WTC11 (cell line): ENCODE results near the gene LRRTM1.

Experiments used
- AR ChIP-seq: fragments of 250-450 bp; sonication (Bioruptor Pico); IDR thresholded peaks from 2 replicates; pipeline ENCODE4 v1.9.0; 2021; ENCODE audit warnings: mild to moderate bottlenecking
- ATF1 ChIP-seq: sonication (generic); formaldehyde crosslinking; IDR thresholded peaks from 2 replicates; pipeline ENCODE4 v1.8.1; 2023; ENCODE audit warnings: mild to moderate bottlenecking, moderate library complexity, missing genetic modification reagents
- ATF3 ChIP-seq: sonication (generic); formaldehyde crosslinking; conservative IDR thresholded peaks from 2 replicates; pipeline ENCODE4 v1.8.1; 2022; ENCODE audit warnings: mild to moderate bottlenecking, missing genetic modification reagents
- CREM ChIP-seq: sonication (generic); formaldehyde crosslinking; IDR thresholded peaks from 2 replicates; pipeline ENCODE4 v1.8.1; 2022; ENCODE audit warnings: mild to moderate bottlenecking, missing genetic modification reagents, moderate library complexity
- CTCF ChIP-seq: fragments of 200-600 bp; IDR thresholded peaks from 2 replicates; pipeline ENCODE4 v1.8.0; 2022; ENCODE audit warnings: antibody characterized with exemption
- E2F1 ChIP-seq: sonication (generic); formaldehyde crosslinking; IDR thresholded peaks from 2 replicates; pipeline ENCODE4 v1.8.0; 2022; ENCODE audit warnings: mild to moderate bottlenecking, missing genetic modification reagents
- ELF4 ChIP-seq: sonication (generic); formaldehyde crosslinking; IDR thresholded peaks from 2 replicates; pipeline ENCODE4 v1.8.1; 2022; ENCODE audit warnings: low read depth, mild to moderate bottlenecking, moderate library complexity, missing genetic modification reagents
- GTF2I ChIP-seq: fragments of 250-450 bp; sonication (Bioruptor Pico); conservative IDR thresholded peaks from 2 replicates; pipeline ENCODE4 v1.4.0; 2021; ENCODE audit warnings: mild to moderate bottlenecking
- SMAD3 ChIP-seq: sonication (generic); formaldehyde crosslinking; IDR thresholded peaks from 2 replicates; pipeline ENCODE4 v1.8.0; 2022; ENCODE audit warnings: missing genetic modification reagents, mild to moderate bottlenecking, borderline replicate concordance
- USF2 ChIP-seq: sonication (generic); formaldehyde crosslinking; IDR thresholded peaks from 2 replicates; pipeline ENCODE4 v1.8.1; 2023; ENCODE audit warnings: mild to moderate bottlenecking, missing genetic modification reagents, moderate library complexity
- ZNF263 ChIP-seq: sonication (generic); formaldehyde crosslinking; IDR thresholded peaks from 2 replicates; pipeline ENCODE4 v1.8.1; 2022; ENCODE audit warnings: low read depth, mild to moderate bottlenecking, moderate library complexity, missing genetic modification reagents
- ZNF317 ChIP-seq: sonication (generic); formaldehyde crosslinking; IDR thresholded peaks from 2 replicates; pipeline ENCODE4 v1.8.1; 2023; ENCODE audit warnings: low read depth, mild to moderate bottlenecking, moderate library complexity, missing genetic modification reagents, borderline replicate concordance
- ZSCAN18 ChIP-seq: fragments of 250-450 bp; sonication (Bioruptor Pico); IDR thresholded peaks from 2 replicates; pipeline ENCODE4 v2.1.2; 2022; ENCODE audit warnings: mild to moderate bottlenecking, moderate library complexity

GRCh38 chr2:80256782-80257167, 47.8 kb downstream of the LRRTM1 start:
- TF ChIP-seq ATF3 (CRISPR knock-in tag) (no peak), CTCF (no peak), USF2 (CRISPR knock-in tag) (no peak), GTF2I (no peak), ZSCAN18 (CRISPR knock-in tag) (no peak), AR (CRISPR knock-in tag) (no peak), CREM (CRISPR knock-in tag) (no peak), ZNF317 (CRISPR knock-in tag) (no peak), ATF1 (no peak), E2F1 (no peak), ELF4 (no peak), ZNF263 (no peak), SMAD3 (CRISPR knock-in tag) (no peak)
